Sigmoid colon (tissue), 7 donors: Measurements from ENCODE around the gene STRA6. TPM values are rescaled to one million over a fixed set of nuclear protein-coding genes. Genes with fewer than 3 reads are reported as not detected.

ENCODE experiments used
- DNase-seq: peaks from one replicate; pipeline ENCODE4 v3.0.0-alpha.2; 2019
- H3K27ac ChIP-seq, 4 donors: fragments of 200-600 bp; sonication (generic); one replicate each; pipeline ENCODE4 v1.5.1; 2016 to 2019; ENCODE audit warnings: mild to moderate bottlenecking in 1 of 4
- H3K27me3 ChIP-seq, 3 donors: fragments of 200-600 bp; sonication (generic); one replicate each; pipeline ENCODE4 v1.5.1; 2019; ENCODE audit warnings: mild to moderate bottlenecking in 1 of 3
- H3K36me3 ChIP-seq, 4 donors: fragments of 200-600 bp; sonication (generic); one replicate each; pipeline ENCODE4 v1.5.1; 2016 to 2019
- H3K4me1 ChIP-seq, 4 donors: fragments of 200-600 bp; sonication (generic); one replicate each; pipeline ENCODE4 v1.5.1; 2017 to 2019
- H3K4me3 ChIP-seq, 4 donors: fragments of 200-600 bp; sonication (generic); one replicate each; pipeline ENCODE4 v1.5.1; 2017 to 2019; ENCODE audit warnings: mild to moderate bottlenecking in 2 of 4, moderate library complexity in 1 of 4
- H3K9me3 ChIP-seq, 4 donors: fragments of 200-600 bp in 3 of 4; sonication (generic) in 3 of 4; one replicate each; pipeline versions ENCODE4 v1.5.1 to v1.6.1; 2013 to 2019
- CTCF ChIP-seq, 4 experiments: fragments of 450-650 bp in 3 of 4; fragments of 200-600 bp in 1 of 4; IDR thresholded peaks; one replicate each; pipeline ENCODE4 v1.5.1; 2016 to 2019; ENCODE audit warnings: antibody characterized with exemption in 4 of 4, mild to moderate bottlenecking in 3 of 4, moderate library complexity in 2 of 4
- EP300 ChIP-seq, 4 donors: sonication (generic); formaldehyde crosslinking; IDR thresholded peaks; one replicate each; pipeline ENCODE4 v1.6.1; 2017; ENCODE audit warnings: antibody characterized with exemption in 4 of 4
- POLR2A ChIP-seq, 2 donors: fragments of 450-650 bp; IDR thresholded peaks; one replicate each; pipeline ENCODE4 v1.6.1; 2016; ENCODE audit warnings: antibody characterized with exemption in 2 of 2, mild to moderate bottlenecking in 2 of 2, moderate library complexity in 2 of 2
- POLR2AphosphoS5 ChIP-seq, 4 donors: sonication (generic); formaldehyde crosslinking; IDR thresholded peaks; one replicate each; pipeline ENCODE4 v1.6.1; 2017; ENCODE audit warnings: antibody characterized with exemption in 4 of 4
- WGBS, 2 donors: extraction: QIAGEN DNeasy Blood & Tissue Kit; methylation state at CpG; one replicate each; pipeline ENCODE4 v1.1.7; 2013; 5-methylcytosine and 5-hydroxymethylcytosine counted together
- intact Hi-C: fragments of 100-400 bp; cut with DNase I; formaldehyde crosslinking; loops from one replicate; pipeline ENCODE4 v1.15.1; 2023
- polyA plus RNA-seq, 3 donors: library from polyadenylated mRNA; stranded (reverse); fragments of 200-250 nt; gene quantifications; one replicate each; pipeline ENCODE4 v1.2.3, GENCODE V29; 2013
- total RNA-seq, 4 donors: library from RNA; depleted of rRNA; stranded (reverse); fragments of >200 nt; gene quantifications; one replicate each; pipeline ENCODE4 v1.1.0, GENCODE V29; 2016
- donor health status: healthy with polysubstance abuse.
- donor health status: Bipolar disorder and iron deficiency.
- donor health status: healthy.

Gene STRA6
- total and polyA plus RNA-seq, 7 donors = 0.50 to 0.71 TPM; not detected in 5

- intact Hi-C loops = no loop called here
- H3K27ac ChIP-seq = no peak overlapping the region
Observed at GRCh38 chr15:74240897-74241614, 38.5 kb upstream of the STRA6 start.

DNA sequence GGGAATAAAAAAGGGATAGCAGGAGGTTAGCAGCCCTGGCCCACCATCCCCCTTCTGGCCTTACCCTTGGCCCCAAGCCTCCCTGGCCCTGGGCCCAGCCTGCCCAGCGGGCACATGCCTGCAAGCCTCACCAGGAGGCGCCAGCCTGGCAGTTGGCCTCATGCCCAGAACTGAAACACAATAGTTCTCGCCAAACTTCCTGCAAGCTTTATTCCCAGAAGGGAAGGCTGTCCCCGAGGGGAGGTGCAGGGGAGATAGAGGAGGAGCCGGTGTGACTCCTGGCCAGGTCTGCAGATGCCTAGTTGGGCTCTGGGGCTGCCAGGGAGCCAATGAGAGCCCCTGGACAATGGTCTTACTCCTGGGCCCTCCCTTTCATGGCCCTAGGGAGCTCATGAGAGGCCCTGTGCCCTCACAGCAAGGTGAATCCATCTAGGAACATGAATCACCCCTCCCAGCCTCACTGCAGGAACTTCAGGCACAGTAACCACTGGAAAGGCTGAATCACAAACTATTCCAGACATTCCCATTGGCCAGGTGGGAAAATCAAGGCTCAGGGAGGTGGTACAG is 37.5 kb upstream of the STRA6 start:
- DNase-seq = peak; percentile 82
- peaks cover 0 to 7% (median 2%) of the 10 kb centered on the region in 3 donors for H3K27me3 ChIP-seq
- no peak overlapping the region for H3K4me3 ChIP-seq
- H3K36me3 ChIP-seq = no peaks in the 10 kb centered on the region
- TF ChIP-seq POLR2A (IDR thresholded peaks at IDR 0.05) = no peak
- no peak for TF ChIP-seq EP300 (IDR thresholded peaks at IDR 0.05)
- peak; percentile 8 to 77 (median 52) for TF ChIP-seq POLR2AphosphoS5 (IDR thresholded peaks at IDR 0.05)
- TF ChIP-seq CTCF (IDR thresholded peaks at IDR 0.05) = peak in 3 of 4 experiments; percentile 17 to 46 (median 20)
- H3K9me3 ChIP-seq = no peaks in the 10 kb centered on the region
- WGBS, 2 donors = 4 to 21% methylated on average over 5 of the region's 5 CpGs
- intact Hi-C loops = no loop called here
- peaks cover 0 to 18% (median 12%) of the 10 kb centered on the region in 4 donors for H3K4me1 ChIP-seq
- H3K27ac ChIP-seq = peak overlapping the region in 3 of 4 donors; percentile 16 to 38 (median 19)

More at GRCh38 chr15:74240897-74241614, 38.5 kb upstream of the STRA6 start:
- DNase-seq = no peak
- Histone ChIP-seq H3K36me3 (no peaks in the 10 kb centered on the region), H3K9me3 (no peaks in the 10 kb centered on the region), H3K4me3 (no peak overlapping the region), H3K4me1 (peaks cover 0 to 27% (median 20%) of the 10 kb centered on the region in 4 donors), H3K27me3 (peaks cover 0 to 17% (median 11%) of the 10 kb centered on the region in 3 donors)
- 81% methylated on average over 4 of the region's 4 CpGs for WGBS, 2 donors
- no peak for TF ChIP-seq POLR2A (IDR thresholded peaks at IDR 0.05)
- TF ChIP-seq CTCF (IDR thresholded peaks at IDR 0.05) = no peak
- TF ChIP-seq EP300 (IDR thresholded peaks at IDR 0.05) = no peak
- TF ChIP-seq POLR2AphosphoS5 (IDR thresholded peaks at IDR 0.05) = no peak

GRCh38 chr15:74239051-74239705 is 36.6 kb upstream of the STRA6 start:
- H3K36me3 ChIP-seq = no peaks in the 10 kb centered on the region
- peaks cover 0 to 18% (median 11%) of the 10 kb centered on the region in 4 donors for H3K4me1 ChIP-seq
- no peaks in the 10 kb centered on the region for H3K9me3 ChIP-seq
- DNase-seq = no peak
- no peak for TF ChIP-seq POLR2A (IDR thresholded peaks at IDR 0.05)
- no peak for TF ChIP-seq CTCF (IDR thresholded peaks at IDR 0.05)
- TF ChIP-seq POLR2AphosphoS5 (IDR thresholded peaks at IDR 0.05) = no peak
- TF ChIP-seq EP300 (IDR thresholded peaks at IDR 0.05) = no peak
- intact Hi-C loops = no loop called here
- WGBS, 2 donors = 57 to 82% methylated on average over 6 of the region's 6 CpGs
- no peak overlapping the region for H3K27ac ChIP-seq
- no peaks in the 10 kb centered on the region for H3K27me3 ChIP-seq
- no peak overlapping the region for H3K4me3 ChIP-seq

GRCh38 chr15:74235962-74236361 is 33.4 kb upstream of the STRA6 start, which contains the start of gene CCDC33:
Gene CCDC33, plus strand, starts transcription at chr15:74236326. Its CDS starts 394 bp downstream, at chr15:74236720.
- H3K27ac ChIP-seq = no peak within 1 kb of the TSS
- intact Hi-C loops = no loop called here

More at GRCh38 chr15:74235962-74236361, 33.4 kb upstream of the STRA6 start, which contains the start of gene CCDC33:
- WGBS, 2 donors = 12 to 37% methylated on average over 6 of the region's 6 CpGs
- Histone ChIP-seq H3K27me3 (no peaks in the 10 kb centered on the region), H3K36me3 (no peaks in the 10 kb centered on the region), H3K4me1 (peaks cover 0 to 16% (median 9%) of the 10 kb centered on the region in 4 donors), H3K9me3 (no peaks in the 10 kb centered on the region), H3K4me3 (no peak within 1 kb of the TSS)
- TF ChIP-seq CTCF (IDR thresholded peaks at IDR 0.05) (no peak), POLR2AphosphoS5 (IDR thresholded peaks at IDR 0.05) (no peak), EP300 (IDR thresholded peaks at IDR 0.05) (no peak), POLR2A (IDR thresholded peaks at IDR 0.05) (no peak)
- no peak for DNase-seq
